Brain microvascular endothelial cell (primary cell): ENCODE data around the gene ARHGAP26.

Experiments
- DNase-seq: peaks from one replicate; pipeline ENCODE4 v3.0.0-alpha.2; 2020
- H3K27ac ChIP-seq: fragments of 250-450 bp; sonication (Bioruptor Pico); 2 replicates; pipeline ENCODE4 v1.5.1; 2020; ENCODE audit warnings: mild to moderate bottlenecking, moderate library complexity
- H3K27me3 ChIP-seq: fragments of 250-450 bp; sonication (Bioruptor Pico); replicated peaks from 2 replicates; pipeline ENCODE4 v1.5.1; 2020; ENCODE audit warnings: mild to moderate bottlenecking
- H3K36me3 ChIP-seq: fragments of 250-450 bp; sonication (Bioruptor Pico); replicated peaks from 2 replicates; pipeline ENCODE4 v1.5.1; 2020; ENCODE audit warnings: mild to moderate bottlenecking
- H3K4me3 ChIP-seq: 2 replicates; pipeline ENCODE4 v1.5.1; 2011; ENCODE audit warnings: low read depth, mild to moderate bottlenecking, control low read depth, low read length, moderate library complexity
- in situ Hi-C: cut with HindIII; loops from 2 replicates; pipeline ENCODE4 v1.10.0; 2017; ENCODE audit warnings: low sequenced_read_pairs, low pct_ligation_motif_present
- TF ChIP-seq, protein P1 (sequence below): IDR thresholded peaks from 2 replicates; pipeline ENCODE4 v1.5.1; 2011; ENCODE audit warnings: low read depth, mild to moderate bottlenecking, moderate library complexity, low read length, control low read depth, inconsistent platforms; ENCODE audit errors: missing control alignments

ARHGAP26 gene

DNA sequence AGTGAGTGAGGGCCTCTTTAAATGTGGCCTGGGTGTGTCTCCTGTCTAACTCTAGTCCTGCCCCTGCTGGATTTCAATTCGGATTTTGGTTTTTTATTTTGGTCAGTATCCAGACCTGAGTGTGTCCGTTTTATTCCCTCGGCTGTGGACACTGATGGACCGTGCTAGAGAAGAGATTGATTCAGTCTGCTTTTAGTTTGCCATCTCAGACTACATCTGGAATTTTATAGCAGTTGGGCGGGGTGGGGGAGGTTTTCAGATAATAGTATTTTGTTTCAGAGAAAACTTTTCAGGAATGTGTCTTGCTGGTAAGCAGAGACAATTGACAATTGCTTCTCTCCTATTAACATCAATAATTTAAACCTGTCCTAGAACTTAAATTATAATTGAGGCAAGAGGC, 308.1 kb downstream of the ARHGAP26 start:
- Histone ChIP-seq H3K27ac (no peak overlapping the region), H3K36me3 (no peaks in the 10 kb centered on the region), H3K27me3 (no peaks in the 10 kb centered on the region), H3K4me3 (no peak overlapping the region)
- DNase-seq = no peak
- TF ChIP-seq, protein P1, sequence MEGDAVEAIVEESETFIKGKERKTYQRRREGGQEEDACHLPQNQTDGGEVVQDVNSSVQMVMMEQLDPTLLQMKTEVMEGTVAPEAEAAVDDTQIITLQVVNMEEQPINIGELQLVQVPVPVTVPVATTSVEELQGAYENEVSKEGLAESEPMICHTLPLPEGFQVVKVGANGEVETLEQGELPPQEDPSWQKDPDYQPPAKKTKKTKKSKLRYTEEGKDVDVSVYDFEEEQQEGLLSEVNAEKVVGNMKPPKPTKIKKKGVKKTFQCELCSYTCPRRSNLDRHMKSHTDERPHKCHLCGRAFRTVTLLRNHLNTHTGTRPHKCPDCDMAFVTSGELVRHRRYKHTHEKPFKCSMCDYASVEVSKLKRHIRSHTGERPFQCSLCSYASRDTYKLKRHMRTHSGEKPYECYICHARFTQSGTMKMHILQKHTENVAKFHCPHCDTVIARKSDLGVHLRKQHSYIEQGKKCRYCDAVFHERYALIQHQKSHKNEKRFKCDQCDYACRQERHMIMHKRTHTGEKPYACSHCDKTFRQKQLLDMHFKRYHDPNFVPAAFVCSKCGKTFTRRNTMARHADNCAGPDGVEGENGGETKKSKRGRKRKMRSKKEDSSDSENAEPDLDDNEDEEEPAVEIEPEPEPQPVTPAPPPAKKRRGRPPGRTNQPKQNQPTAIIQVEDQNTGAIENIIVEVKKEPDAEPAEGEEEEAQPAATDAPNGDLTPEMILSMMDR = no peak
- in situ Hi-C loops = no loop called here

DNA sequence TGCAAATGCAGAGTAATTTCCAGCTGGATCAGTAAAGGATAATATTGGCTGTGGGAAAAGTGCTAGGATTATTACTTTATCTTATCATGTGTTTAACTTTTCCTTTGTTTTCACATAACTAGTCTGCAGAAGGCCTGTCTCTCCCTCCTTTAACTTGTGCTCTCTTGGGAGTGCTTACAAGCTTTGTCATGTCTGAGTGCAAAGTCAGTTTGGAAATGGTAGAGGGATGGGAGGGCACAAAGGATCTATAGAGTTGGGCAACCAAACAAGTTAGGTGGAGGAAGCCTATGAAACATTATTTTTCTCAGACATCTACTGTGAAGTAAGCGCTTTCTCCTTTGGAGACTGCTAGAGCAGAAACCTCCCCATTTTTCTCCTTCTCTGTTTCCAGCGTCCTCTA, 308.8 kb downstream of the ARHGAP26 start:
- no peak for DNase-seq
- H3K4me3 ChIP-seq = no peak overlapping the region
- TF ChIP-seq, protein P1 = no peak
- no peaks in the 10 kb centered on the region for H3K36me3 ChIP-seq
- in situ Hi-C loops = no loop called here
- H3K27ac ChIP-seq = no peak overlapping the region
- H3K27me3 ChIP-seq = no peaks in the 10 kb centered on the region

DNA sequence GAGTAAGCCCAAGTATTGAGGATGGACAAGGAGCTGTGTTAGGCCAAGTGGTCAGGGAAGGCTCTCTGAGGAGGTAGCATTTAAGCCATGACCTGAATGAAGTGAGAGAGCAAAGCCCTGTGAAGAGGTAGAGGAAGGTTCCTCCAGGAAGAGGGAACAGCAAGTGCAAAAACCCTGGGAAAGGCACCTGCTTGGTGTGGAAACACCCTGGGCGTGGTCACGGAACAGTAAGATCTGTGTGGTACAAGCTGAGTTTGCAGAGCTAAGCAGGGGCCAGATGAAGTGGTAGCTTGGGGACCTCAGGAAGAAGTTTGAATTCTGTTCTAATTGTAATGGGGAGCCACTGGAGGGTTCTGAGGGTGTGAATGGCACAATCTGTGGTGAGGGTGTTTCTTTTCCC, 310.2 kb downstream of the ARHGAP26 start:
- Histone ChIP-seq H3K4me3 (no peak overlapping the region), H3K36me3 (no peaks in the 10 kb centered on the region), H3K27me3 (no peaks in the 10 kb centered on the region), H3K27ac (no peak overlapping the region)
- in situ Hi-C loops = no loop called here
- no peak for DNase-seq
- TF ChIP-seq, protein P1 = no peak

DNA sequence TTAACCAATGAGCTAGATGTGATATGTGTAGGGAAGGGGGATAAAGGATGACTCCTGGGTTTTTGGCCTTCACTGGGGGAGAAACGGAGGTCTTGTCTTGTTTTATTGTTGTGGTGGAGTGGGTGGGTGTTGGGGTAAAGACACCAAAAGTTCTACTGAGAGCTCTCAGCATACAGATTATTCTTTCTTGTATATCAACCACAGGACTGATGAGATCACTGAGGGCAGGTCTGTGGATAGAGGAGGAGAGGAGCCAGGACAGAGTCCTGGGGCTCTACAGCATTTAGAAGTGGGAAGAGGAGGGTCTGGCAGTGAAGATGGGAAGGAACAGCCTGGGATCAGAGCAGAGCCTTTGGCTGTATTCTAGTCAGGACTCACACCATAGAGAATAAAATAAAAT, 310.8 kb downstream of the ARHGAP26 start:
- no peak for DNase-seq
- Histone ChIP-seq H3K4me3 (no peak overlapping the region), H3K27ac (no peak overlapping the region), H3K27me3 (no peaks in the 10 kb centered on the region), H3K36me3 (no peaks in the 10 kb centered on the region)
- in situ Hi-C loops = no loop called here
- TF ChIP-seq, protein P1 = no peak

DNA sequence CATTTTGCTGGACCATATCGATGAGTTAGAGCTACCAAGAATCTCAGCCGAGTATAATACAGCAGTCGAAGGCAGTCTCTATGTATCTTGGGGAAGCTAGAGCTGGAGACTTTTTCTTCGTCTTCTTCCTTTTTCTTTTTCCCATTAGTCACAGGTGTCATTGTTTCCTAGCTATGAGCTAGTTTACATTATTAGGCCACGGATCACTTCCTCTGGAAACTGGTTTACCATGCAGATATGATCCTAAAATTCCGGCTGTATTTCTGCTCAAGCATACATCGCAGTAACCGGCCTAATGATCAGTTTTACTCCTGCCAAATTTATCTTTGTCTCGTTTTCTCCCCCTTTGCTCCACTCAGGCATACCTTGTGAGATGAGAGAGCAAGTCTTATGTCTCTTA, 312.8 kb downstream of the ARHGAP26 start:
- Histone ChIP-seq H3K27me3 (no peaks in the 10 kb centered on the region), H3K27ac (no peak overlapping the region), H3K36me3 (no peaks in the 10 kb centered on the region), H3K4me3 (no peak overlapping the region)
- DNase-seq = no peak
- in situ Hi-C loops = no loop called here
- TF ChIP-seq, protein P1 = no peak

DNA sequence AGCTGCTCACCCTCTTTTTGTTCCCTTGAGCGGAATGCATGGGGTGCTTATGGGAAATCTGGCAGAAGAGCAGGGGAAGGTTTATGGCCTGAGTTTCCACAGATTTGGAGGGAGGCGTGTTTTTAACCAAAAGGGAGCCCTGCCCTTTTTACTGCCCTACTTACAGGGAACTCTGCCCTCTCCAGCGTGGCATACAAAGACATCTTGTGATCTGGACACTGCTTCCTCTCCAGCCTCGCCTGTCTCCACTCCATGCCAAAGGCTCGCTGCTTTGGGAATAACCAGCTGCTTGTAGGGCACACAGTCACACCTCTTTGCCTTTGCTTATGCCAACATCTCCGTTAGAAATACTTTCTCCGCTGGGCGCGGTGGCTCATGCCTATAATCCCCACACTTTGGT, 314.2 kb downstream of the ARHGAP26 start:
- Histone ChIP-seq H3K27ac (no peak overlapping the region), H3K4me3 (no peak overlapping the region), H3K36me3 (no peaks in the 10 kb centered on the region), H3K27me3 (no peaks in the 10 kb centered on the region)
- in situ Hi-C loops = no loop called here
- TF ChIP-seq, protein P1 = no peak
- DNase-seq = no peak
